GM20000 (cell line): ENCODE measurements around the gene SLC4A8.

Experiments used
- DNase-seq: peaks from one replicate; pipeline ENCODE4 v3.0.0; 2012; ENCODE audit warnings: low spot score
- TF ChIP-seq, protein P1 (sequence below): IDR thresholded peaks from 2 replicates; pipeline ENCODE4 v1.5.1; 2012; ENCODE audit warnings: mild to moderate bottlenecking, control low read depth; ENCODE audit errors: extremely low read depth, missing control alignments

Gene SLC4A8

GRCh38 chr12:51529651-51529970, 105.0 kb downstream of the SLC4A8 start:
- TF ChIP-seq, protein P1, sequence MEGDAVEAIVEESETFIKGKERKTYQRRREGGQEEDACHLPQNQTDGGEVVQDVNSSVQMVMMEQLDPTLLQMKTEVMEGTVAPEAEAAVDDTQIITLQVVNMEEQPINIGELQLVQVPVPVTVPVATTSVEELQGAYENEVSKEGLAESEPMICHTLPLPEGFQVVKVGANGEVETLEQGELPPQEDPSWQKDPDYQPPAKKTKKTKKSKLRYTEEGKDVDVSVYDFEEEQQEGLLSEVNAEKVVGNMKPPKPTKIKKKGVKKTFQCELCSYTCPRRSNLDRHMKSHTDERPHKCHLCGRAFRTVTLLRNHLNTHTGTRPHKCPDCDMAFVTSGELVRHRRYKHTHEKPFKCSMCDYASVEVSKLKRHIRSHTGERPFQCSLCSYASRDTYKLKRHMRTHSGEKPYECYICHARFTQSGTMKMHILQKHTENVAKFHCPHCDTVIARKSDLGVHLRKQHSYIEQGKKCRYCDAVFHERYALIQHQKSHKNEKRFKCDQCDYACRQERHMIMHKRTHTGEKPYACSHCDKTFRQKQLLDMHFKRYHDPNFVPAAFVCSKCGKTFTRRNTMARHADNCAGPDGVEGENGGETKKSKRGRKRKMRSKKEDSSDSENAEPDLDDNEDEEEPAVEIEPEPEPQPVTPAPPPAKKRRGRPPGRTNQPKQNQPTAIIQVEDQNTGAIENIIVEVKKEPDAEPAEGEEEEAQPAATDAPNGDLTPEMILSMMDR: no peak
- no peak for DNase-seq

DNA sequence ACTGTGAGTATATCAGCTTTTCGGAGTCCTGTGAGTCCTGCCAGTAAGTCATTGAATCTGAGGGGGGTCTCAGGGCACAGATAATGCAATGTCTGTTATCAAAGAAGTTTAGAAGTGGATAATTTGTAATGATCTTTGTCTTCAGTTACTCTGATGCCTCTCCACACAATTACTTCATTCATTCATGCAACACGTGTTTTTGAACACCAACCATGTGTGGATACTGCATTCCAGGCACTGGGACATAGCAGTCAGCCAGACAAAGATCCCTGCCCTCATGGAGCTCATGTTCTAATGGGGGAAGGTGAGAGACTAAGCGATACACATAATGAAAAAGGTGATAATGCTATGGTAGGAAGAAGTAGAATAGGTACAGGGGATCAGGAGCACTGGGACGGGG, 105.6 kb downstream of the SLC4A8 start:
- TF ChIP-seq, protein P1: no peak
- DNase-seq: no peak

DNA sequence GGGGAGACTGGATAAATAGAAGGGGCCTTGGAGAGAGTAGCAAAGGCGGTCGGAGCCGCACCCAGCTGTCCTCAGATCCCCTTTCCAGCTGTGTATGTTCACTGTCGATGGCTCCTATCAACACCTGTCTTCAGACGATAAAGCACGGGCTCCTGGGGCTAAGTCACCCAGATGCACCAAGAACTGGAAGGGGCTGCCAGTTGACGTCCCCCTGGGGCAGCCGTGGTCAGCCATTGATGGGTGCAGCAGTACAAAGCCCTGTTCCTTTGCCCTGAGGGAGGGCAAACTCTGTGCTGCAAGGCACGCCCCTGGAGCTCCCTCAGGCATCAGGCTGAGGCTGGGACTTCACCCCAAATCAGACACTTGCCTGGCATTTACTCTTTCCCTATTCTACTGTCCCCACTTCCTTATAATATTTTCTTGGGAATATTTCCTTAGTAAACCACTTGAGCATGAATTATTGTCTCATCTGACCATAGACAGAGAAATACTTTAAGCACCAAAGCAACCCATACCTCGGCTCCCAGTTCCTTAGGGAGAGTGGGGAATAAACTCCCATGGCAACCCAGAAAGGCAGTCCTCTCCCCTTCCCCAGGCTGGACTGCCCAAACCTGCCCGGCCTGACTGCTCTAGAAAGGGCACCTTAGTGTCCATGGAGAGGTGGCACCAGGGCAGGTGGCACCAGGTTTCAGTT, 106.8 kb downstream of the SLC4A8 start:
- DNase-seq: no peak

GRCh38 chr12:51531978-51532497, 107.4 kb downstream of the SLC4A8 start:
- TF ChIP-seq, protein P1: peak; percentile 91
- DNase-seq: peak; percentile 82

More for the DNA sequence above, 106.8 kb downstream of the SLC4A8 start:
- TF ChIP-seq, protein P1: no peak

GRCh38 chr12:51533799-51534198, 109.2 kb downstream of the SLC4A8 start:
- TF ChIP-seq, protein P1: no peak
- no peak for DNase-seq

DNA sequence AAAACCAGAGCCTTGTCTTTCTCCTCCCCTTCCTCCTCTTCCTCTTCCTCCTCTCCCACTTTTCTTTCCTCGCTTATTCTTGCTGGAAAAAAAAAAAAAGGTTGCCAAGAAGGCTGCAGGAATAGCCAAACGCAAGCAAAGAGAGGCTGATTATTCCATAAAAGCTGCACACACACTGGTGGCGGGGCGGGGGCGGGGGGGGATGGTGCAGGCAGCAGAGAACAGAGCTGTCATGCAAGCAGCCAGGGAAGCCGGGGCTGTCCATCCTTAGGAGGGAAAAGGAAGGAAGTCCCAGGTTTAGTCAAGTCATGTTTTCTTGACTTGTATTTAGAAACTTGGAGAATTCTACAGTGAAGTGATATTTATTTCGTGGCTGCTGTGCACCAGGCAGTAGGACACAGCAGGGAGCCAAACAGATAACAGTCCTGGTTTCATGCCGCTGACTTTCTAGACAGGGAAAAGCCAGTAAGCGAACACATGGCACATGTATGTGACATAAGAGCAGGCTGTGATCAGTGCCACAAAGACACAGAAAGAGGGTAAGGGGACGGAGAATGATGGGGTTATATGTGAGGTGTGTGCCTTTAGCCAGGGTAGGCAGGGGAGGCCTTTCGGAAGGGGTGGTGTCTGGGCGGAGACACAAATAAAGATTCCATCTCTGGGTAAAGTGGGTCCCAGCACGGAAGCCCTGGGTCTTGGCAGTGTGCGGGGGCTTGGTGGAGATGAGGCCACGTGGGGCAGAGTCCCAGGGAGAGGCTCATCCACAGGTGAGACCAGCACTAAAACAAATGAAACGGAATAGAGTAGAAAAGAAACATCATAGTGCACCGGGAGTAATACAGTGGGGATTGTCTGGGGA, 109.8 kb downstream of the SLC4A8 start:
- no peak for DNase-seq
- TF ChIP-seq, protein P1: no peak

DNA sequence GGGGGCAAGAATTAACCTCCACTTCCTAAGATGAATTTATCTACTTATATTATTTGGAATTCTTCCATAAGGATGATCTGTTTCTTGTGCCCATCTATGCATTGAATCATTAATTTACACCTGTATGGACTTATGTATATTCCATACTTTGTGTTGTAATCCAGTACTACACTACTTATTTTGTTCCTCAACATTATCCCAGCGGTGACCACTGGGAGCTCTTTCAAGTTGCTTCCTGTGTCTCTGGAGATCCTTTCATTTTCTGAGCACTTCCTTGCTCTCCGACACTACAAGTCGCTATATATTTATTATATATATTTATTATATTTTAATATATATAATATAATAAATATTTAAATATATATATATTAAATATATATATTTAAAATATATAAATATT, 111.5 kb downstream of the SLC4A8 start:
- TF ChIP-seq, protein P1: no peak
- DNase-seq: no peak
